Measurements from ENCODE around the gene ANP32D.

GRCh38 chr12:48473061-48473460 is 702 bp downstream of the ANP32D start:
- TF ChIP-seq CTCF (IDR thresholded peaks at IDR 0.05) = no peak
- TF ChIP-seq POLR2A (IDR thresholded peaks at IDR 0.05) = no peak
